ENCODE results near the gene GARIN5B.

DNA sequence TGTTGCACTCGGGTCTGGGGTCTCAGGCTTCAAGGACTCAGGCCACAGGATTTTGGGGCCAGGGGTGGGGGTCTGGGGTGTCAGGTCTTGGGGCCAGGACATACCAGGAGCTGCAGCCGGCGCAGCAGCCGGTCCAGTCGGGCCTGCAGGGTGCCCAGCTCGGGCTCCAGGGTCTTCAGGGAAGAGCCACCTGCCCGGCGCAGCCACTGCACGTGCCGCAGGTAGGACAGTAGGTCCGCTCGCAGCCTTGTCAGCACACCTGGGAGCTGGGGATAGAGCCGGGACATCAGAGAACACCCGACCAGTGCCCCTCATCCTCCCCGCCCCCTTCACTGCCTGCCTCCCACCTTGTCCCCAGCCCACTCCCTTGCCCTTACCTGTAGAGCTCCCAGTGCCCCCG, 5.0 kb upstream of the GARIN5B start:
- TF ChIP-seq, protein P1, sequence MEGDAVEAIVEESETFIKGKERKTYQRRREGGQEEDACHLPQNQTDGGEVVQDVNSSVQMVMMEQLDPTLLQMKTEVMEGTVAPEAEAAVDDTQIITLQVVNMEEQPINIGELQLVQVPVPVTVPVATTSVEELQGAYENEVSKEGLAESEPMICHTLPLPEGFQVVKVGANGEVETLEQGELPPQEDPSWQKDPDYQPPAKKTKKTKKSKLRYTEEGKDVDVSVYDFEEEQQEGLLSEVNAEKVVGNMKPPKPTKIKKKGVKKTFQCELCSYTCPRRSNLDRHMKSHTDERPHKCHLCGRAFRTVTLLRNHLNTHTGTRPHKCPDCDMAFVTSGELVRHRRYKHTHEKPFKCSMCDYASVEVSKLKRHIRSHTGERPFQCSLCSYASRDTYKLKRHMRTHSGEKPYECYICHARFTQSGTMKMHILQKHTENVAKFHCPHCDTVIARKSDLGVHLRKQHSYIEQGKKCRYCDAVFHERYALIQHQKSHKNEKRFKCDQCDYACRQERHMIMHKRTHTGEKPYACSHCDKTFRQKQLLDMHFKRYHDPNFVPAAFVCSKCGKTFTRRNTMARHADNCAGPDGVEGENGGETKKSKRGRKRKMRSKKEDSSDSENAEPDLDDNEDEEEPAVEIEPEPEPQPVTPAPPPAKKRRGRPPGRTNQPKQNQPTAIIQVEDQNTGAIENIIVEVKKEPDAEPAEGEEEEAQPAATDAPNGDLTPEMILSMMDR (IDR thresholded peaks at IDR 0.05) = no peak
- TF ChIP-seq POLR2AphosphoS5 (IDR thresholded peaks at IDR 0.05) (no peak), POLR2A (IDR thresholded peaks at IDR 0.05) (no peak)

Measured in prostate gland (tissue), 2 donors.